ENCODE results near the gene PLA2G4F. TPM values are rescaled to one million over a fixed set of nuclear protein-coding genes. Genes with fewer than 3 reads are reported as not detected.
A peak's percentile ranks its signal among the peaks of the same experiment; 100 is the strongest.

PLA2G4F gene
- total RNA-seq, 1 experiment from 2014 or later, result not detected

GRCh38 chr15:42130246-42130986, 26.0 kb downstream of the PLA2G4F start:
- no peak for DNase-seq
- Histone ChIP-seq H3K36me3 (no peaks in the 10 kb centered on the region), H3K27me3 (no peaks in the 10 kb centered on the region; the same call in 1 of the 2 replicates), H3K4me3 (no peak overlapping the region), H3K9me3 (no peaks in the 10 kb centered on the region)

- H3K9me3 ChIP-seq, result no peaks in the 10 kb centered on the region
- no peak for DNase-seq
- no peaks in the 10 kb centered on the region; the same call in 1 of the 2 replicates for H3K27me3 ChIP-seq
- no peak overlapping the region for H3K4me3 ChIP-seq
- no peaks in the 10 kb centered on the region for H3K36me3 ChIP-seq
These were observed 27.1 kb downstream of the PLA2G4F start for GRCh38 chr15:42129364-42129763.

- Histone ChIP-seq H3K36me3 (no peaks in the 10 kb centered on the region), H3K4me3 (no peak overlapping the region), H3K27me3 (no peaks in the 10 kb centered on the region), H3K9me3 (no peaks in the 10 kb centered on the region)
- DNase-seq, result no peak
These were observed 28.0 kb downstream of the PLA2G4F start for GRCh38 chr15:42128476-42128875.

- Histone ChIP-seq H3K36me3 (no peaks in the 10 kb centered on the region), H3K4me3 (no peak overlapping the region), H3K9me3 (no peaks in the 10 kb centered on the region), H3K27me3 (no peaks in the 10 kb centered on the region)
- DNase-seq, result no peak
These were observed 32.9 kb downstream of the PLA2G4F start for GRCh38 chr15:42123546-42123945.

- no peak for DNase-seq
- Histone ChIP-seq H3K36me3 (no peaks in the 10 kb centered on the region), H3K27me3 (no peaks in the 10 kb centered on the region), H3K4me3 (no peak overlapping the region), H3K9me3 (no peaks in the 10 kb centered on the region; the same call in 1 of the 2 replicates)
These were observed 34.8 kb downstream of the PLA2G4F start for GRCh38 chr15:42121682-42122081.

GRCh38 chr15:42121021-42121420, 35.4 kb downstream of the PLA2G4F start:
- no peaks in the 10 kb centered on the region for H3K27me3 ChIP-seq
- H3K36me3 ChIP-seq, result no peaks in the 10 kb centered on the region
- no peak for DNase-seq
- peaks cover 3% of the 10 kb centered on the region; the same call in 1 of the 2 replicates for H3K9me3 ChIP-seq
- H3K4me3 ChIP-seq, result no peak overlapping the region

GRCh38 chr15:42120285-42120684, 36.2 kb downstream of the PLA2G4F start:
- H3K9me3 ChIP-seq, result peaks cover 3% of the 10 kb centered on the region; the same call in 1 of the 2 replicates
- no peaks in the 10 kb centered on the region for H3K36me3 ChIP-seq
- no peak for DNase-seq
- no peaks in the 10 kb centered on the region for H3K27me3 ChIP-seq
- H3K4me3 ChIP-seq, result no peak overlapping the region

GRCh38 chr15:42119446-42119760, 37.0 kb downstream of the PLA2G4F start:
- Histone ChIP-seq H3K4me3 (no peak overlapping the region), H3K27me3 (no peaks in the 10 kb centered on the region), H3K36me3 (no peaks in the 10 kb centered on the region), H3K9me3 (peaks cover 3% of the 10 kb centered on the region; the same call in 1 of the 2 replicates)
- DNase-seq, result no peak

- Histone ChIP-seq H3K4me3 (no peak overlapping the region), H3K36me3 (no peaks in the 10 kb centered on the region), H3K9me3 (peaks cover 3% of the 10 kb centered on the region; the same call in 1 of the 2 replicates), H3K27me3 (no peaks in the 10 kb centered on the region)
- no peak for DNase-seq
These were observed 37.6 kb downstream of the PLA2G4F start for GRCh38 chr15:42118650-42119445.

- peaks cover 3% of the 10 kb centered on the region; the same call in 1 of the 2 replicates for H3K9me3 ChIP-seq
- H3K27me3 ChIP-seq, result no peaks in the 10 kb centered on the region; the same call in 1 of the 2 replicates
- DNase-seq, result no peak
- H3K4me3 ChIP-seq, result no peak overlapping the region
- no peaks in the 10 kb centered on the region for H3K36me3 ChIP-seq
These were observed 44.5 kb downstream of the PLA2G4F start for GRCh38 chr15:42111924-42112323.

- H3K4me3 ChIP-seq, result no peak overlapping the region
- no peak for DNase-seq
- no peaks in the 10 kb centered on the region; the same call in 1 of the 2 replicates for H3K27me3 ChIP-seq
- no peaks in the 10 kb centered on the region for H3K36me3 ChIP-seq
- H3K9me3 ChIP-seq, result no peaks in the 10 kb centered on the region
These were observed 46.1 kb downstream of the PLA2G4F start for GRCh38 chr15:42110367-42110766.

- H3K27me3 ChIP-seq, result no peaks in the 10 kb centered on the region; the same call in 1 of the 2 replicates
- no peaks in the 10 kb centered on the region for H3K9me3 ChIP-seq
- no peaks in the 10 kb centered on the region for H3K36me3 ChIP-seq
- no peak overlapping the region for H3K4me3 ChIP-seq
- DNase-seq, result no peak
These were observed 47.6 kb downstream of the PLA2G4F start for GRCh38 chr15:42108806-42109205.

GRCh38 chr15:42108189-42108588, 48.2 kb downstream of the PLA2G4F start:
- no peaks in the 10 kb centered on the region; the same call in 1 of the 2 replicates for H3K27me3 ChIP-seq
- DNase-seq, result no peak
- H3K36me3 ChIP-seq, result no peaks in the 10 kb centered on the region
- H3K9me3 ChIP-seq, result no peaks in the 10 kb centered on the region
- no peak overlapping the region for H3K4me3 ChIP-seq

- DNase-seq, result peak; percentile 9
These were observed 49.0 kb downstream of the PLA2G4F start for GRCh38 chr15:42107473-42107872.

GRCh38 chr15:42106288-42106687, 50.1 kb downstream of the PLA2G4F start:
- DNase-seq, result no peak
- H3K4me3 ChIP-seq, result no peak overlapping the region
- no peaks in the 10 kb centered on the region for H3K9me3 ChIP-seq
- no peaks in the 10 kb centered on the region for H3K36me3 ChIP-seq
- no peaks in the 10 kb centered on the region; the same call in 1 of the 2 replicates for H3K27me3 ChIP-seq

More at GRCh38 chr15:42107473-42107872, 49.0 kb downstream of the PLA2G4F start:
- H3K27me3 ChIP-seq, result no peaks in the 10 kb centered on the region; the same call in 1 of the 2 replicates
- H3K4me3 ChIP-seq, result no peak overlapping the region
- H3K36me3 ChIP-seq, result no peaks in the 10 kb centered on the region
- H3K9me3 ChIP-seq, result no peaks in the 10 kb centered on the region

GRCh38 chr15:42104095-42104891, 52.1 kb downstream of the PLA2G4F start:
- H3K36me3 ChIP-seq, result no peaks in the 10 kb centered on the region
- no peaks in the 10 kb centered on the region for H3K9me3 ChIP-seq
- H3K4me3 ChIP-seq, result no peak overlapping the region
- no peaks in the 10 kb centered on the region; the same call in 1 of the 2 replicates for H3K27me3 ChIP-seq
- DNase-seq, result no peak
